HG02678 (cell line): ENCODE measurements around the gene SLC35B4.

Source experiments
- ATAC-seq: cut with Tn5 transposase; IDR thresholded peaks from one replicate; pipeline ENCODE4 v1.9.1; 2021; ENCODE audit warnings: mild to moderate bottlenecking, moderate library complexity; ENCODE audit not compliant: unreplicated experiment

The SLC35B4 gene

GRCh38 chr7:134316539-134317344 is at the start of gene SLC35B4:
Gene SLC35B4 (minus strand): TSS chr7:134316930. CDS start chr7:134316751, 179 bp downstream.
- peak; percentile 99 for ATAC-seq

- ATAC-seq = no peak
These were observed 49.8 kb upstream of the SLC35B4 start for GRCh38 chr7:134366481-134366880.

GRCh38 chr7:134365341-134366054 is 48.8 kb upstream of the SLC35B4 start:
- ATAC-seq = no peak

GRCh38 chr7:134364619-134365037 is 47.9 kb upstream of the SLC35B4 start:
- no peak for ATAC-seq

GRCh38 chr7:134362587-134363483 is 46.1 kb upstream of the SLC35B4 start:
- no peak for ATAC-seq

GRCh38 chr7:134359787-134360432 is 43.2 kb upstream of the SLC35B4 start:
- no peak for ATAC-seq

GRCh38 chr7:134357486-134357885 is 40.8 kb upstream of the SLC35B4 start:
- ATAC-seq = no peak

GRCh38 chr7:134356421-134356936 is 39.7 kb upstream of the SLC35B4 start:
- ATAC-seq = no peak

GRCh38 chr7:134355927-134356326 is 39.2 kb upstream of the SLC35B4 start:
- ATAC-seq = no peak

- ATAC-seq = no peak
These were observed 38.3 kb upstream of the SLC35B4 start for GRCh38 chr7:134355004-134355525.

GRCh38 chr7:134353411-134353810 is 36.7 kb upstream of the SLC35B4 start:
- no peak for ATAC-seq

GRCh38 chr7:134351424-134351823 is 34.7 kb upstream of the SLC35B4 start:
- ATAC-seq = no peak

- ATAC-seq = no peak
These were observed 34.0 kb upstream of the SLC35B4 start for GRCh38 chr7:134350709-134351108.

- no peak for ATAC-seq
These were observed 30.8 kb upstream of the SLC35B4 start for GRCh38 chr7:134347567-134347966.

- ATAC-seq = no peak
These were observed 27.1 kb upstream of the SLC35B4 start for GRCh38 chr7:134343796-134344195.

GRCh38 chr7:134343136-134343535 is 26.4 kb upstream of the SLC35B4 start:
- no peak for ATAC-seq

- ATAC-seq = no peak
These were observed 22.7 kb upstream of the SLC35B4 start for GRCh38 chr7:134339475-134339874.

- no peak for ATAC-seq
These were observed 21.2 kb upstream of the SLC35B4 start for GRCh38 chr7:134337980-134338379.

- no peak for ATAC-seq
These were observed 17.7 kb upstream of the SLC35B4 start for GRCh38 chr7:134334408-134334807.

GRCh38 chr7:134333943-134334342 is 17.2 kb upstream of the SLC35B4 start:
- no peak for ATAC-seq
